Astrocyte (in vitro differentiated cells and primary cell): ENCODE measurements around the gene SORT1. TPM values are rescaled to one million over a fixed set of nuclear protein-coding genes. Genes with fewer than 3 reads are reported as not detected.

ENCODE experiments used
- DNase-seq: peaks from one replicate; pipeline ENCODE4 v3.0.0-alpha.2; 2010; ENCODE audit warnings: low read depth
- FAIRE-seq: peaks from 2 replicates; lab custom pipeline; 2011; peaks lifted over from hg19 to GRCh38; lab: Jason Lieb, UNC
- H2AFZ ChIP-seq: 2 replicates; pipeline ENCODE4 v1.6.0; 2012; ENCODE audit warnings: low read depth, low read length, inconsistent platforms
- H3K27ac ChIP-seq: 2 replicates; pipeline ENCODE4 v1.5.1; 2011; ENCODE audit warnings: low read depth, low read length, inconsistent platforms
- H3K27me3 ChIP-seq: 2 replicates; pipeline ENCODE4 v1.6.0; 2011; ENCODE audit warnings: low read length, inconsistent platforms; ENCODE audit not compliant: insufficient read depth
- H3K36me3 ChIP-seq: 2 replicates; pipeline ENCODE4 v1.5.1; 2011; ENCODE audit warnings: low read length, inconsistent platforms; ENCODE audit not compliant: insufficient read depth
- H3K4me1 ChIP-seq: 2 replicates; pipeline ENCODE4 v1.5.1; 2011; ENCODE audit warnings: low read length, inconsistent platforms; ENCODE audit not compliant: insufficient read depth
- H3K4me2 ChIP-seq: 2 replicates; pipeline ENCODE4 v1.6.0; 2012; ENCODE audit warnings: low read length, inconsistent platforms
- H3K4me3 ChIP-seq: 2 replicates; pipeline ENCODE4 v1.5.1; 2011; ENCODE audit warnings: low read depth, mild to moderate bottlenecking, low read length, inconsistent platforms; ENCODE audit not compliant: insufficient read depth
- H3K79me2 ChIP-seq: 2 replicates; pipeline ENCODE4 v1.6.0; 2012; ENCODE audit warnings: mild to moderate bottlenecking, low read length, inconsistent platforms; ENCODE audit not compliant: insufficient read depth
- H3K9ac ChIP-seq: 2 replicates; pipeline ENCODE4 v1.6.0; 2012; ENCODE audit warnings: mild to moderate bottlenecking, low read length, inconsistent platforms
- H3K9me3 ChIP-seq: 2 replicates; pipeline ENCODE4 v1.5.1; 2012; ENCODE audit warnings: low read depth, mild to moderate bottlenecking, low read length, inconsistent platforms; ENCODE audit not compliant: insufficient read depth
- H4K20me1 ChIP-seq: 2 replicates; pipeline ENCODE4 v1.6.0; 2012; ENCODE audit warnings: low read length, inconsistent platforms; ENCODE audit not compliant: insufficient read depth
- H3K27ac Mint-ChIP-seq: one replicate; pipeline ENCODE4 v1.8.0; 2021; ENCODE audit warnings: mild to moderate bottlenecking, mixed read lengths; ENCODE audit not compliant: unreplicated experiment
- H3K27me3 Mint-ChIP-seq: one replicate; pipeline ENCODE4 v1.8.0; 2021; ENCODE audit warnings: low read depth, mixed read lengths; ENCODE audit not compliant: unreplicated experiment
- H3K36me3 Mint-ChIP-seq: one replicate; pipeline ENCODE4 v1.8.0; 2021; ENCODE audit warnings: low read depth, mixed read lengths; ENCODE audit not compliant: unreplicated experiment
- H3K4me1 Mint-ChIP-seq: one replicate; pipeline ENCODE4 v1.8.0; 2021; ENCODE audit warnings: low read depth, mixed read lengths; ENCODE audit not compliant: unreplicated experiment
- H3K4me3 Mint-ChIP-seq: one replicate; pipeline ENCODE4 v1.8.0; 2021; ENCODE audit warnings: mild to moderate bottlenecking, moderate library complexity, mixed read lengths; ENCODE audit not compliant: unreplicated experiment
- H3K9me3 Mint-ChIP-seq: one replicate; pipeline ENCODE4 v1.8.0; 2021; ENCODE audit warnings: mild to moderate bottlenecking, mixed read lengths; ENCODE audit not compliant: unreplicated experiment
- EZH2 ChIP-seq: IDR thresholded peaks from 2 replicates; pipeline ENCODE4 v1.6.1; 2012; ENCODE audit warnings: mild to moderate bottlenecking, low read length, inconsistent platforms; ENCODE audit not compliant: insufficient read depth
- total RNA-seq: library from RNA; stranded (reverse); gene quantifications from 2 replicates; pipeline ENCODE4 v1.2.1, GENCODE V29; 2021
- TF ChIP-seq, protein P1 (sequence below): IDR thresholded peaks from 2 replicates; pipeline ENCODE4 v1.5.1; 2011; ENCODE audit warnings: low read depth, mild to moderate bottlenecking, inconsistent platforms, low read length, moderate library complexity; ENCODE audit not compliant: insufficient read depth

Gene SORT1
- total RNA-seq, 1 donor from 2014 or later, result 135 TPM

DNA sequence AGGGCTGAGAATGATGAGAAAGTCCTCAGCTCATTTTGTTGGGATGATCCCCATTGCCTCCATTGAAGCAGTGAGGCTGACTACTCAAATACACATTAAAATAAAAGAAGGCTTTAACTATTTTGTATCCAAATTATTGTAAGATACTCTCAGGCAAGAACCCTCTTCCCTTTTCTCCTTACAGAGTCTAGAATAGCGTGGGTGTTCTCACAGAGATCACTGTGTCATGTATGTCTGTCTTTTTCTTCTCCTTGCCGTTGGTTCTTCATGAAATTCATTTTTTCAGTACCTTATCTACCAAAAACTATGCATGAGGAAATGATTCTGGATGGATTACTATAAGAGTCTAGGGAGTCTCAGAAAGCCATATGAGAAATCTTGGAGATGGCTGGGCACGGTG, 30.1 kb downstream of the SORT1 start:
- Mint-ChIP-seq H3K4me1 (peaks cover 33% of the 10 kb centered on the region), H3K27ac (peak overlapping the region; percentile 6), H3K36me3 (peaks cover 12% of the 10 kb centered on the region), H3K27me3 (no peaks in the 10 kb centered on the region), H3K9me3 (no peaks in the 10 kb centered on the region), H3K4me3 (no peak overlapping the region)
- H3K9ac ChIP-seq, result no peak overlapping the region
- H3K79me2 ChIP-seq, result peaks cover 12% of the 10 kb centered on the region
- H3K27me3 ChIP-seq, result no peaks in the 10 kb centered on the region
- no peak overlapping the region for H3K4me2 ChIP-seq
- FAIRE-seq (no peak), DNase-seq (no peak)
- peaks cover 38% of the 10 kb centered on the region for H3K4me1 ChIP-seq
- H4K20me1 ChIP-seq, result no peaks in the 10 kb centered on the region
- no peak overlapping the region for H3K4me3 ChIP-seq
- no peaks in the 10 kb centered on the region for H3K9me3 ChIP-seq
- H3K27ac ChIP-seq, result no peak overlapping the region
- peaks cover 5% of the 10 kb centered on the region for H3K36me3 ChIP-seq
- TF ChIP-seq, protein P1, sequence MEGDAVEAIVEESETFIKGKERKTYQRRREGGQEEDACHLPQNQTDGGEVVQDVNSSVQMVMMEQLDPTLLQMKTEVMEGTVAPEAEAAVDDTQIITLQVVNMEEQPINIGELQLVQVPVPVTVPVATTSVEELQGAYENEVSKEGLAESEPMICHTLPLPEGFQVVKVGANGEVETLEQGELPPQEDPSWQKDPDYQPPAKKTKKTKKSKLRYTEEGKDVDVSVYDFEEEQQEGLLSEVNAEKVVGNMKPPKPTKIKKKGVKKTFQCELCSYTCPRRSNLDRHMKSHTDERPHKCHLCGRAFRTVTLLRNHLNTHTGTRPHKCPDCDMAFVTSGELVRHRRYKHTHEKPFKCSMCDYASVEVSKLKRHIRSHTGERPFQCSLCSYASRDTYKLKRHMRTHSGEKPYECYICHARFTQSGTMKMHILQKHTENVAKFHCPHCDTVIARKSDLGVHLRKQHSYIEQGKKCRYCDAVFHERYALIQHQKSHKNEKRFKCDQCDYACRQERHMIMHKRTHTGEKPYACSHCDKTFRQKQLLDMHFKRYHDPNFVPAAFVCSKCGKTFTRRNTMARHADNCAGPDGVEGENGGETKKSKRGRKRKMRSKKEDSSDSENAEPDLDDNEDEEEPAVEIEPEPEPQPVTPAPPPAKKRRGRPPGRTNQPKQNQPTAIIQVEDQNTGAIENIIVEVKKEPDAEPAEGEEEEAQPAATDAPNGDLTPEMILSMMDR, result no peak
- TF ChIP-seq EZH2, result no peak
- no peak overlapping the region for H2AFZ ChIP-seq

DNA sequence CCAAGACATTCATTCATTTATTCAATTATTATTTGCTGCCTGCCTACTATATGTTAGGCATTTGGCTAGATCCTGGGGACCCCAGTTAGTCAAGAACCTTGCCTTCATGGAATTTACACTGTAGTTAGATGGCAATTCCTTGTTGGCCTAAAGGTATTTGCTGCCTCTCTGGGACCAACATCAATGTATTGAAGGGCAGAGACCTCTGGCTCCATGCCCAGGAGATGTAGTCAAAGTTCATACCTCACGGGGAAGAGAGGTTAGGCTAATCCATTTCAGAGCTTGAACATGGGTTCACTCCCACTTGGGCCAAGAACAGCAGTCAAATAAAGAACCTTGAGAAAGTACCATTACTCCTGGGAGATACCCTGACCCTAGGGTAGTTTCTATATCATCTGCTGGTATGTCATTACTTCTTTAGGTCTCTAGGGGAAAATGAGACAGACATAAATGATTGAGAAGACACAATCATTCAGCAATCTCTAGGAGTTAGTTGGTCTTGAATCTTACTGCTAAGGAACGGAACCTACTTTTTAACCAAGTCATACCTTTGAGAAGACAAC, 32.0 kb downstream of the SORT1 start:
- peaks cover 6% of the 10 kb centered on the region for H3K79me2 ChIP-seq
- Mint-ChIP-seq H3K27me3 (no peaks in the 10 kb centered on the region), H3K27ac (no peak overlapping the region)

DNA sequence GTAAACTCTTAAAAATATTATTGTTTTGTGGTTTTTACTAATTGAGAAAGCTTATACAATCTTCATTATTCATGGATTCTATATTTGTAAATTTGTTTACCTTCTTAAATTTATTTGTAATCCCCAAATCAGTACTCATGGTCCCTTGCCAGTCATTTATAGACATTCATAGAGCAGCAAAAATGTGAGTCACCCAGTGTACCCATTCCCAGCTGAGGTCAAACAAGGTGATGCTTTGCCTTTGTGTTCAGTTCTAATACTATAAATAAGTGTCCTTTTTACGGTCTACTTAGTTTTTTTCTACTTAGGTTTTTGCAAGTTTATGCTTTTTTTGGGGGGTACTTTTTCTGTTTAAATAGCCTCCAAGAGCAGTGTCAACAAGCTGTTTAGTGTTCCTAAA, 36.1 kb downstream of the SORT1 start:
- Mint-ChIP-seq H3K4me3 (no peak overlapping the region), H3K4me1 (peaks cover 9% of the 10 kb centered on the region), H3K36me3 (peaks cover 8% of the 10 kb centered on the region), H3K27ac (no peak overlapping the region), H3K27me3 (no peaks in the 10 kb centered on the region), H3K9me3 (no peaks in the 10 kb centered on the region)
- peaks cover 5% of the 10 kb centered on the region for H3K36me3 ChIP-seq
- no peak overlapping the region for H3K4me3 ChIP-seq
- H3K4me1 ChIP-seq, result no peaks in the 10 kb centered on the region
- no peak overlapping the region for H3K9ac ChIP-seq
- no peak overlapping the region for H2AFZ ChIP-seq
- no peaks in the 10 kb centered on the region for H3K27me3 ChIP-seq
- no peak overlapping the region for H3K27ac ChIP-seq
- FAIRE-seq, result no peak
- H3K4me2 ChIP-seq, result no peak overlapping the region
- no peaks in the 10 kb centered on the region for H4K20me1 ChIP-seq
- H3K79me2 ChIP-seq, result no peaks in the 10 kb centered on the region
- peak; percentile 16 for DNase-seq
- no peaks in the 10 kb centered on the region for H3K9me3 ChIP-seq
- no peak for TF ChIP-seq EZH2
- TF ChIP-seq, protein P1, result no peak

More for the DNA sequence above, 32.0 kb downstream of the SORT1 start:
- Histone ChIP-seq H3K9ac (no peak overlapping the region), H3K27me3 (no peaks in the 10 kb centered on the region), H3K4me3 (no peak overlapping the region), H3K27ac (no peak overlapping the region), H3K4me2 (no peak overlapping the region), H2AFZ (no peak overlapping the region), H3K4me1 (peaks cover 22% of the 10 kb centered on the region), H3K36me3 (peaks cover 5% of the 10 kb centered on the region), H3K9me3 (no peaks in the 10 kb centered on the region), H4K20me1 (no peaks in the 10 kb centered on the region)
- peaks cover 25% of the 10 kb centered on the region for H3K4me1 Mint-ChIP-seq
- no peak overlapping the region for H3K4me3 Mint-ChIP-seq
- no peak for DNase-seq
- peaks cover 12% of the 10 kb centered on the region for H3K36me3 Mint-ChIP-seq
- peak; percentile 32 for FAIRE-seq
- H3K9me3 Mint-ChIP-seq, result no peaks in the 10 kb centered on the region
- TF ChIP-seq EZH2, result no peak
- TF ChIP-seq, protein P1, result no peak
